Measurements from ENCODE around the gene LUC7L3. TPM values are rescaled to one million over a fixed set of nuclear protein-coding genes. Genes with fewer than 3 reads are reported as not detected.

Gene LUC7L3
- total RNA-seq, 1 donor from 2014 or later: 188 TPM

DNA sequence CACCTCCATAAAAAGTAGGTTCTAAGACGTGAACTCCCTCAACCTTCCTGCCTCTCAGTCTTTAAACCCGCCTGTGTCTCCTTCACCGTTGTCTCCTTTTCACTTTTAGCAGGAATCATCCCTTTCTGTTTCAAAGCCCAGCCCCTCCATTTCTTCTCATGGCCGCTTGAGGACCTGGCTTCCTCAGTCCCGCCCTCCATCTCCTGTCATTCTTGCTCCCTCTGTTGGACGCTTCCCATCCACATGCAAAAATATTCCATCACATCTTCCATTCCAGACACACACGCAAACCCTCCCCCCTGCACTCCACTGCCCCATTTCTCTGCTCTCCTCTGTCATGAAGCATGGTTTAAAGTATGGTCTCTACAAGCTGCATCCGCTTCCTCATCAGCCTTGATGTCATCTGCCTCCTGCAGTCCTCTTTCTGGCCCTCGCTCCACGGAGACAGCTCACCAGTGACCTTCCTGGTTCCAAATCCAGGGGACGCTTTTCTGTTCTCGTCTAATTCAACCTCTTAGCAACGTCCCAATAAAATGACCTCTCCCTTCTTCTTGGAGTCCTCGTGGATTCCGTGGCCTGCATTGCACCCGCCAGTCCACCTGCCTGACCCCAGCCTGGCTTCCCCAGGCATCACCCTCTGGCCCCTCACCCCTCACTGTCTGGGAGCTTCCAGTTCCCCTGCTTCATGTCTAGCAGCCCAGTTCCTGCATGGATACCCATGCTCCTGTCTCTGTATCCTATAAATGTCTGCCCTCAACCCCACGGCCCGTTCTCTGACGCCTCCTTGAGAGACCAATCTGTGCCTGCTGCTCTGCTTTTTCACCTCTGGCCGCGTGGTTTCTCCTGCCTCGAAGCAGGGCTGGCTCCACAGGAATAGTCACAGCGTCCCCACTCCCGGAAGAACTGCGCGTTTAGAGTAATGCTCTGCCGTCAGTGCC is 37.9 kb upstream of the LUC7L3 start:
- peak; percentile 62 for TF ChIP-seq CTCF (conservative IDR thresholded peaks at IDR 0.05)
- H3K9me3 Mint-ChIP-seq: no peaks in the 10 kb centered on the region
- no peak overlapping the region for H3K27ac Mint-ChIP-seq (ENCODE audit: unreplicated experiment)
- H3K4me1 Mint-ChIP-seq: peaks cover 28% of the 10 kb centered on the region
- DNase-seq (ENCODE audit: low read depth, low spot score): peak; percentile 42
- no peak overlapping the region for H3K4me3 Mint-ChIP-seq
- H3K27me3 Mint-ChIP-seq (ENCODE audit: low read depth): no peaks in the 10 kb centered on the region
- no peaks in the 10 kb centered on the region for H3K36me3 Mint-ChIP-seq (ENCODE audit: low read depth)

DNA sequence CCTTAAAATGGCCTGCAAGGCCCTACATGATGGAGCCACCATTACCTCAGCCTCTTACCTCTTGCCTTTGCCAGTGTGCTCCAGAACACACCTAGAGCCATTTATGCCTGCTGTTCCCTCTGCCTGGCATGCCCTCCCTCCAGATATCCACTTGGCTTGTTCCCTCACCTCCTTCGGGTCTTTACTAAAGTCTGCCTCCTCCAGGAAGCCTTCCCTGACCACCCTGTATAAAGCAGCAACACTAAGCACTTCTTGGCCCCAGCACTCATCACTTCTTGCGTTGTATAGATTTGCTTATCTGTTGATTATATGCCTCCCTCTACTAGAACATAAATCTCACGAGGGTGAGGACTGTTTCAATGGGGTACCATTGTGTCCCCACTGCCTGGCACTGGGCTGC is 37.0 kb upstream of the LUC7L3 start:
- no peak for DNase-seq (ENCODE audit: low read depth, low spot score)
- no peak for TF ChIP-seq CTCF (conservative IDR thresholded peaks at IDR 0.05)
- Mint-ChIP-seq H3K4me1 (peaks cover 34% of the 10 kb centered on the region), H3K9me3 (no peaks in the 10 kb centered on the region), H3K27me3 (ENCODE audit: low read depth) (no peaks in the 10 kb centered on the region), H3K27ac (ENCODE audit: unreplicated experiment) (no peak overlapping the region), H3K4me3 (no peak overlapping the region), H3K36me3 (ENCODE audit: low read depth) (no peaks in the 10 kb centered on the region)

- H3K4me1 Mint-ChIP-seq: peaks cover 34% of the 10 kb centered on the region
- no peak for DNase-seq (ENCODE audit: low read depth, low spot score)
- no peak for TF ChIP-seq CTCF (conservative IDR thresholded peaks at IDR 0.05)
- no peak overlapping the region for H3K27ac Mint-ChIP-seq (ENCODE audit: unreplicated experiment)
- H3K4me3 Mint-ChIP-seq: no peak overlapping the region
- H3K9me3 Mint-ChIP-seq: no peaks in the 10 kb centered on the region
- no peaks in the 10 kb centered on the region for H3K36me3 Mint-ChIP-seq (ENCODE audit: low read depth)
- H3K27me3 Mint-ChIP-seq (ENCODE audit: low read depth): no peaks in the 10 kb centered on the region
Measured at GRCh38 chr17:50682938-50683337, 36.5 kb upstream of the LUC7L3 start.

GRCh38 chr17:50683434-50684287 is 35.7 kb upstream of the LUC7L3 start:
- H3K4me3 Mint-ChIP-seq: no peak overlapping the region
- DNase-seq (ENCODE audit: low read depth, low spot score): no peak
- no peak for TF ChIP-seq CTCF (conservative IDR thresholded peaks at IDR 0.05)
- no peaks in the 10 kb centered on the region for H3K36me3 Mint-ChIP-seq (ENCODE audit: low read depth)
- H3K9me3 Mint-ChIP-seq: no peaks in the 10 kb centered on the region
- no peaks in the 10 kb centered on the region for H3K27me3 Mint-ChIP-seq (ENCODE audit: low read depth)
- peaks cover 34% of the 10 kb centered on the region for H3K4me1 Mint-ChIP-seq
- H3K27ac Mint-ChIP-seq (ENCODE audit: unreplicated experiment): no peak overlapping the region

DNA sequence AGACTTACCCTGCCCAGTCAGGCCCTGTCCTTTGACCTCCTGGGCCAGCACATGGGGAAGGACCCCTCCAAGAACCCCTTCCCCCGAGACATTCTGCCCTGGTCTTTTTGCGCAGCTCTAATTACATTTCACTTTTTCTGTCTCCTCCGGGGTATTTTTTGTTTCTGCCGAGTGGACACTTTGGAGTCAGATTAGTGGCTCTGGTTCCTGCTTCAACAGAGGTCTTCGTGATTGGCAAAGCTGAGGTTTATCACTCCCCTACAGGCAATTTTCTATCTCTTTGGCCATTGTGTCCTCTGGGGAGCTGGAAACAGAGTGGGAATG is 35.2 kb upstream of the LUC7L3 start:
- TF ChIP-seq CTCF (conservative IDR thresholded peaks at IDR 0.05): no peak
- DNase-seq (ENCODE audit: low read depth, low spot score): no peak
- Mint-ChIP-seq H3K36me3 (ENCODE audit: low read depth) (no peaks in the 10 kb centered on the region), H3K4me1 (peaks cover 37% of the 10 kb centered on the region), H3K27ac (ENCODE audit: unreplicated experiment) (no peak overlapping the region), H3K9me3 (no peaks in the 10 kb centered on the region), H3K4me3 (no peak overlapping the region), H3K27me3 (ENCODE audit: low read depth) (no peaks in the 10 kb centered on the region)

Data from neural crest cell (in vitro differentiated cells).